K562 (cell line): ENCODE measurements around the gene PPP3CA.

ENCODE experiments used
- ARNT ChIP-seq, 2 experiments: fragments of 450-650 bp; IDR thresholded peaks; 2 replicates each; pipeline ENCODE4 v1.6.1; 2016; ENCODE audit warnings: mild to moderate bottlenecking in 1 of 2
- EP300 ChIP-seq: IDR thresholded peaks from 2 replicates; pipeline ENCODE4 v1.6.1; 2012; ENCODE audit warnings: low read length, improper control_type of control experiment
- GABPA ChIP-seq: fragments of 200-800 bp; sonication (Bioruptor generic); conservative IDR thresholded peaks from 2 replicates; pipeline ENCODE4 v1.6.1; 2016; ENCODE audit warnings: low read depth, missing genetic modification characterization, missing compliant biosample characterization
- KLF10 ChIP-seq: fragments of 250-450 bp; sonication (Bioruptor Pico); IDR thresholded peaks from 2 replicates; pipeline ENCODE4 v1.6.1; 2021; ENCODE audit warnings: matching md5 sums
- MAZ ChIP-seq, 2 experiments: fragments of 450-650 bp in 1 of 2; sonication (generic) in 1 of 2; formaldehyde crosslinking; IDR thresholded peaks in 1 of 2; conservative IDR thresholded peaks in 1 of 2; 2 replicates each; pipeline versions ENCODE4 v1.4.0 to v1.5.0; 2020; ENCODE audit warnings: mild to moderate bottlenecking in 1 of 2, missing genetic modification reagents in 1 of 2
- MXD1 ChIP-seq: fragments of 250-450 bp; sonication (Bioruptor Pico); IDR thresholded peaks from 2 replicates; pipeline ENCODE4 v1.8.0; 2021; ENCODE audit warnings: borderline replicate concordance, mild to moderate bottlenecking, moderate library complexity; ENCODE audit not compliant: poor library complexity, severe bottlenecking
- POLR2A ChIP-seq: fragments of 450-650 bp; conservative IDR thresholded peaks from 2 replicates; pipeline ENCODE4 v1.6.1; 2016
- SMAD4 ChIP-seq: fragments of 250-450 bp; sonication (Bioruptor Pico); conservative IDR thresholded peaks from 2 replicates; pipeline ENCODE4 v1.8.0; 2021; ENCODE audit warnings: inconsistent platforms, mild to moderate bottlenecking, moderate library complexity
- SMARCC2 ChIP-seq: fragments of 450-650 bp; IDR thresholded peaks from 2 replicates; pipeline ENCODE4 v1.6.1; 2017; ENCODE audit warnings: antibody characterized with exemption, moderate library complexity, mild to moderate bottlenecking, low read depth
- TAF1 ChIP-seq: IDR thresholded peaks from 2 replicates; pipeline ENCODE4 v1.6.1; 2011; ENCODE audit warnings: mild to moderate bottlenecking, low read length, moderate library complexity; ENCODE audit not compliant: insufficient read depth, control insufficient read depth, severe bottlenecking; ENCODE audit errors: extremely low read depth
- ZFP1 ChIP-seq: fragments of 450-650 bp; formaldehyde crosslinking; IDR thresholded peaks from 2 replicates; pipeline ENCODE4 v1.4.0; 2020; ENCODE audit warnings: mild to moderate bottlenecking, mixed read lengths
- TF ChIP-seq, protein P1 (sequence below), 3 experiments: IDR thresholded peaks in 2 of 3; conservative IDR thresholded peaks in 1 of 3; 2 replicates each; pipeline ENCODE4 v1.5.1; 2011 to 2012; ENCODE audit warnings: low read length in 3 of 3, mild to moderate bottlenecking in 3 of 3, control low read depth in 2 of 3, improper control_type of control experiment in 1 of 3, inconsistent platforms in 1 of 3, low read depth in 1 of 3, mixed read lengths in 1 of 3, moderate library complexity in 1 of 3; ENCODE audit not compliant: insufficient read depth in 2 of 3
- TF ChIP-seq, protein P2 (sequence below): fragments of 150-350 bp; IDR thresholded peaks from 2 replicates; pipeline ENCODE4 v1.6.1; 2014; ENCODE audit warnings: low read depth, mild to moderate bottlenecking, low read length, borderline replicate concordance

GRCh38 chr4:101055392-101055791, 291.9 kb downstream of the PPP3CA start:
- TF ChIP-seq EP300 (no peak), ZFP1 (CRISPR knock-in tag) (no peak), MXD1 (CRISPR knock-in tag) (no peak), POLR2A (no peak), KLF10 (no peak), TAF1 (no peak), SMARCC2 (no peak), GABPA (tag) (no peak), ARNT (IDR thresholded peaks at IDR 0.05) (no peak), SMAD4 (CRISPR knock-in tag) (no peak), MAZ (CRISPR knock-in tag; conservative IDR thresholded peaks at IDR 0.05 in 1 of 2, IDR thresholded peaks at IDR 0.05 in 1 of 2) (no peak)
- TF ChIP-seq, protein P1, sequence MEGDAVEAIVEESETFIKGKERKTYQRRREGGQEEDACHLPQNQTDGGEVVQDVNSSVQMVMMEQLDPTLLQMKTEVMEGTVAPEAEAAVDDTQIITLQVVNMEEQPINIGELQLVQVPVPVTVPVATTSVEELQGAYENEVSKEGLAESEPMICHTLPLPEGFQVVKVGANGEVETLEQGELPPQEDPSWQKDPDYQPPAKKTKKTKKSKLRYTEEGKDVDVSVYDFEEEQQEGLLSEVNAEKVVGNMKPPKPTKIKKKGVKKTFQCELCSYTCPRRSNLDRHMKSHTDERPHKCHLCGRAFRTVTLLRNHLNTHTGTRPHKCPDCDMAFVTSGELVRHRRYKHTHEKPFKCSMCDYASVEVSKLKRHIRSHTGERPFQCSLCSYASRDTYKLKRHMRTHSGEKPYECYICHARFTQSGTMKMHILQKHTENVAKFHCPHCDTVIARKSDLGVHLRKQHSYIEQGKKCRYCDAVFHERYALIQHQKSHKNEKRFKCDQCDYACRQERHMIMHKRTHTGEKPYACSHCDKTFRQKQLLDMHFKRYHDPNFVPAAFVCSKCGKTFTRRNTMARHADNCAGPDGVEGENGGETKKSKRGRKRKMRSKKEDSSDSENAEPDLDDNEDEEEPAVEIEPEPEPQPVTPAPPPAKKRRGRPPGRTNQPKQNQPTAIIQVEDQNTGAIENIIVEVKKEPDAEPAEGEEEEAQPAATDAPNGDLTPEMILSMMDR (IDR thresholded peaks at IDR 0.05 in 2 of 3, conservative IDR thresholded peaks at IDR 0.05 in 1 of 3; ENCODE audit: insufficient read depth in 2 of 3, low read depth in 1 of 3, low read length in 3 of 3) = no peak
- TF ChIP-seq, protein P2, sequence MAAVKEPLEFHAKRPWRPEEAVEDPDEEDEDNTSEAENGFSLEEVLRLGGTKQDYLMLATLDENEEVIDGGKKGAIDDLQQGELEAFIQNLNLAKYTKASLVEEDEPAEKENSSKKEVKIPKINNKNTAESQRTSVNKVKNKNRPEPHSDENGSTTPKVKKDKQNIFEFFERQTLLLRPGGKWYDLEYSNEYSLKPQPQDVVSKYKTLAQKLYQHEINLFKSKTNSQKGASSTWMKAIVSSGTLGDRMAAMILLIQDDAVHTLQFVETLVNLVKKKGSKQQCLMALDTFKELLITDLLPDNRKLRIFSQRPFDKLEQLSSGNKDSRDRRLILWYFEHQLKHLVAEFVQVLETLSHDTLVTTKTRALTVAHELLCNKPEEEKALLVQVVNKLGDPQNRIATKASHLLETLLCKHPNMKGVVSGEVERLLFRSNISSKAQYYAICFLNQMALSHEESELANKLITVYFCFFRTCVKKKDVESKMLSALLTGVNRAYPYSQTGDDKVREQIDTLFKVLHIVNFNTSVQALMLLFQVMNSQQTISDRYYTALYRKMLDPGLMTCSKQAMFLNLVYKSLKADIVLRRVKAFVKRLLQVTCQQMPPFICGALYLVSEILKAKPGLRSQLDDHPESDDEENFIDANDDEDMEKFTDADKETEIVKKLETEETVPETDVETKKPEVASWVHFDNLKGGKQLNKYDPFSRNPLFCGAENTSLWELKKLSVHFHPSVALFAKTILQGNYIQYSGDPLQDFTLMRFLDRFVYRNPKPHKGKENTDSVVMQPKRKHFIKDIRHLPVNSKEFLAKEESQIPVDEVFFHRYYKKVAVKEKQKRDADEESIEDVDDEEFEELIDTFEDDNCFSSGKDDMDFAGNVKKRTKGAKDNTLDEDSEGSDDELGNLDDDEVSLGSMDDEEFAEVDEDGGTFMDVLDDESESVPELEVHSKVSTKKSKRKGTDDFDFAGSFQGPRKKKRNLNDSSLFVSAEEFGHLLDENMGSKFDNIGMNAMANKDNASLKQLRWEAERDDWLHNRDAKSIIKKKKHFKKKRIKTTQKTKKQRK = no peak
